ENCODE measurements around the gene SLC6A6. TPM values are rescaled to one million over a fixed set of nuclear protein-coding genes. Genes with fewer than 3 reads are reported as not detected.
A peak's percentile ranks its signal among the peaks of the same experiment; 100 is the strongest.

The SLC6A6 gene
- total RNA-seq, 1 donor from 2014 or later, result 30.3 TPM

GRCh38 chr3:14451844-14452739, 49.7 kb downstream of the SLC6A6 start:
- Mint-ChIP-seq H3K36me3 (peaks cover 22% of the 10 kb centered on the region), H3K9me3 (no peaks in the 10 kb centered on the region), H3K4me1 (ENCODE audit: unreplicated experiment) (peaks cover 23% of the 10 kb centered on the region), H3K27ac (peak overlapping the region; percentile 50), H3K27me3 (no peaks in the 10 kb centered on the region), H3K4me3 (no peak overlapping the region)
- DNase-seq (ENCODE audit: extremely low spot score, unreplicated experiment), result no peak
- no peak for TF ChIP-seq CTCF (conservative IDR thresholded peaks at IDR 0.05)

- peaks cover 16% of the 10 kb centered on the region for H3K36me3 Mint-ChIP-seq
- no peaks in the 10 kb centered on the region for H3K27me3 Mint-ChIP-seq
- peak overlapping the region; percentile 50 for H3K27ac Mint-ChIP-seq
- H3K9me3 Mint-ChIP-seq, result no peaks in the 10 kb centered on the region
- peak; percentile 46 for TF ChIP-seq CTCF (conservative IDR thresholded peaks at IDR 0.05)
- H3K4me3 Mint-ChIP-seq, result no peak overlapping the region
- no peak for DNase-seq (ENCODE audit: extremely low spot score, unreplicated experiment)
- peaks cover 27% of the 10 kb centered on the region for H3K4me1 Mint-ChIP-seq (ENCODE audit: unreplicated experiment)
Observed at GRCh38 chr3:14452740-14453710, 50.6 kb downstream of the SLC6A6 start.

GRCh38 chr3:14453876-14454638, 51.7 kb downstream of the SLC6A6 start:
- H3K4me3 Mint-ChIP-seq, result peak overlapping the region; percentile 17

GRCh38 chr3:14454639-14455310, 52.4 kb downstream of the SLC6A6 start:
- no peak overlapping the region for H3K27ac Mint-ChIP-seq
- H3K27me3 Mint-ChIP-seq, result no peaks in the 10 kb centered on the region

More at GRCh38 chr3:14453876-14454638, 51.7 kb downstream of the SLC6A6 start:
- no peaks in the 10 kb centered on the region for H3K27me3 Mint-ChIP-seq
- peaks cover 10% of the 10 kb centered on the region for H3K36me3 Mint-ChIP-seq
- H3K4me1 Mint-ChIP-seq (ENCODE audit: unreplicated experiment), result peaks cover 37% of the 10 kb centered on the region
- TF ChIP-seq CTCF (conservative IDR thresholded peaks at IDR 0.05), result no peak
- no peak for DNase-seq (ENCODE audit: extremely low spot score, unreplicated experiment)
- no peak overlapping the region for H3K27ac Mint-ChIP-seq
- H3K9me3 Mint-ChIP-seq, result no peaks in the 10 kb centered on the region

More at GRCh38 chr3:14454639-14455310, 52.4 kb downstream of the SLC6A6 start:
- TF ChIP-seq CTCF (conservative IDR thresholded peaks at IDR 0.05), result no peak
- Mint-ChIP-seq H3K9me3 (no peaks in the 10 kb centered on the region), H3K4me1 (ENCODE audit: unreplicated experiment) (peaks cover 37% of the 10 kb centered on the region), H3K36me3 (peaks cover 10% of the 10 kb centered on the region), H3K4me3 (no peak overlapping the region)
- DNase-seq (ENCODE audit: extremely low spot score, unreplicated experiment), result no peak
